OCI-LY3 (cell line): ENCODE results near the gene ENDOD1.

Source experiments
- EZH2phosphoT487 ChIP-seq: fragments of 200-600 bp; shearing (Covaris generic); IDR thresholded peaks from 2 replicates; pipeline ENCODE4 v1.6.1; 2018; ENCODE audit warnings: antibody characterized with exemption, mixed run types, low read depth
- TF ChIP-seq, protein P1 (sequence below): fragments of 200-600, 300-600 bp; sonication (generic); IDR thresholded peaks from 2 replicates; pipeline ENCODE4 v1.5.1; 2014; ENCODE audit warnings: antibody characterized with exemption, low read length, low read depth

GRCh38 chr11:95055283-95055897, 34.3 kb upstream of the ENDOD1 start:
- TF ChIP-seq, protein P1, sequence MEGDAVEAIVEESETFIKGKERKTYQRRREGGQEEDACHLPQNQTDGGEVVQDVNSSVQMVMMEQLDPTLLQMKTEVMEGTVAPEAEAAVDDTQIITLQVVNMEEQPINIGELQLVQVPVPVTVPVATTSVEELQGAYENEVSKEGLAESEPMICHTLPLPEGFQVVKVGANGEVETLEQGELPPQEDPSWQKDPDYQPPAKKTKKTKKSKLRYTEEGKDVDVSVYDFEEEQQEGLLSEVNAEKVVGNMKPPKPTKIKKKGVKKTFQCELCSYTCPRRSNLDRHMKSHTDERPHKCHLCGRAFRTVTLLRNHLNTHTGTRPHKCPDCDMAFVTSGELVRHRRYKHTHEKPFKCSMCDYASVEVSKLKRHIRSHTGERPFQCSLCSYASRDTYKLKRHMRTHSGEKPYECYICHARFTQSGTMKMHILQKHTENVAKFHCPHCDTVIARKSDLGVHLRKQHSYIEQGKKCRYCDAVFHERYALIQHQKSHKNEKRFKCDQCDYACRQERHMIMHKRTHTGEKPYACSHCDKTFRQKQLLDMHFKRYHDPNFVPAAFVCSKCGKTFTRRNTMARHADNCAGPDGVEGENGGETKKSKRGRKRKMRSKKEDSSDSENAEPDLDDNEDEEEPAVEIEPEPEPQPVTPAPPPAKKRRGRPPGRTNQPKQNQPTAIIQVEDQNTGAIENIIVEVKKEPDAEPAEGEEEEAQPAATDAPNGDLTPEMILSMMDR, result no peak
- no peak for TF ChIP-seq EZH2phosphoT487
